HUDEP-2 (cell line): ENCODE results near the gene RNU2-63P.
"Not testable (repeated sequence)": the region's sequence is repeated elsewhere in the genome, so short reads cannot be mapped to it uniquely, and the experiment has no call there.

ENCODE experiments used
- DNase-seq, 76 experiments: peaks; one replicate each; lab custom pipeline; 2025; ENCODE audit not compliant: unreplicated experiment in 76 of 76; lab: John Stamatoyannopoulos, UW

RNU2-63P gene

DNA sequence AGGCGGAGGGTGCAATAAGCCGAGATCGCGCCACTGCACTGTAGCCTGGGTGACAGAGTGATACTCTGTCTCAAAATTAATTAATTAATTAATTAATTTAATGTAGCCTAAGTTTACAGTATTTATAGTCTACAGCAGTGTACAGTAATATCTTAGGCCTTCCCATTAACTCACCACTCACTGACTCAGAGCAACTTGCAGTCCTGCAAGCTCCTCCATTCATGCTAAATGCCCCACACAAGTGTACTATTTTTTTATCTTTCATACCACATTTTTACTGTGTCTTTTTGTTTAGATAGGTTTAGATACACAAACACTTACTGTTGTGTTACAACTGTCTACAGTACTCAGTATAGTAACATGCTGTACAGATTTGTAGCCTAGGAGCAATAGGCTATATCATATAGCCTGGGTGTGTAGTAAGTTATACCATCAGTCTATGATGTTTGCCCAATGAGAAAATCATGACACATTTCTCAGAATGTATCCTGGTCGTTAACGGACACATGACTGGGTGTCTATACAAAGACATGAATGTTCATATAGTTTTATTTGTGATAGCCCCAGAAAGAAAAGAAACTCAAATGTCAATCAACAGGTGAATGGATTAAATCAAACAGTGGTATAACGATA lies 15.8 kb upstream of the RNU2-63P start:
- no peak for DNase-seq

GRCh38 chr2:88028931-88029330 lies 12.6 kb upstream of the RNU2-63P start:
- DNase-seq = no peak

DNA sequence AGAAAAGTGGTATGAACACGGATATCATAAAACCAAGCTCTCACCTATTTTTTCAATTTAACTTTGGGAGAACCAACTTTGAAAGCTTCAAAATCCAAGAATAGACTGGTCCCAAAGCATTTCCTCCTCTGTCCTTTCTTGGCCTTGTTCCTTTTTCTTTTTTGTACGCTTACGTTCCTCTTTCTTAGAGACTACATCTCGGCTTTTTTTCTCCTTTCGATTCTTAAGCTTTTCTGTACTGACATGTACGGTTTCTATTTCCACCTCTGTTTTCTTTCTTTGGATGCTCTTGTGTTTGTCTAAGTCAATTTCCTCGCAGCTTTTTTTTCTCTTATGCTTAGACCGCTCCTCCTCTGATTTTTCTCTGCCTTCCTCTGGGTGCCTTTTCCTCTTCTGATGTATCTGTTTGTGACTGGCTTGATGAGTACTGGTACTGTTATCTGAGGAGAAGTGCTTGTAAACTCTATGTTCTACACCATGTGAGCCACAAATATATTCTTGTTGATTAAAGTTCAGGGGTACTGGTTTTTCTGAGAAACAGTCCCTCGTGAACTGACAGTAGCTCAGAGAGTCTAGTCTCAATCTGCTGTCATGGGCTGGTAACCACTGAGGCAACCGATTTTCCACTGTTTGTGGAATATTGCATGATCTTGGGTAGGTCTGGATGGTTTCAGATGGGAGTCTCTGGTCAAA lies 11.5 kb upstream of the RNU2-63P start:
- no peak for DNase-seq

GRCh38 chr2:88024509-88024908 lies 8.2 kb upstream of the RNU2-63P start:
- no peak for DNase-seq

GRCh38 chr2:88022669-88022921 lies 6.2 kb upstream of the RNU2-63P start:
- DNase-seq = peak in 1 of 76 experiments; percentile 3

DNA sequence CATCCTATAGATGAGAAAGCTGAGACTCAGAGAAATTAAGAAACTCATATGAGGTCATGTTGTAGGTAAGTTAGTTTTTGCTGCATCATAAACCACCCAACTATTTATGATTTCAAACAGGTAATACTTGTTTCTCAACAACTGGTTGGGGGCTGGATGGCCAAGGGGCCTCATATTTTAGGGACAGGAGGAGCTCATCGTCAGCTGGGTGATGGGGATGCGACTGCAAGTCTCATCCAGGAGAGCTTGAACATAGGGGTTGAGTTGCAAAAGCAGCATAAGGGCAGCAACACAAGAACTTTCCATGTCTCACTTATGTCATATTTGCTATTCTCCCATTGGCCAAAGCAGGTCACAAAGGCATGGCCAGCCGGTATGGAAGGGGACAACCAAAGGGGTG lies 3.6 kb upstream of the RNU2-63P start:
- DNase-seq = no peak

- no peak for DNase-seq
Measured at GRCh38 chr2:88018909-88019308, 2.6 kb upstream of the RNU2-63P start.

DNA sequence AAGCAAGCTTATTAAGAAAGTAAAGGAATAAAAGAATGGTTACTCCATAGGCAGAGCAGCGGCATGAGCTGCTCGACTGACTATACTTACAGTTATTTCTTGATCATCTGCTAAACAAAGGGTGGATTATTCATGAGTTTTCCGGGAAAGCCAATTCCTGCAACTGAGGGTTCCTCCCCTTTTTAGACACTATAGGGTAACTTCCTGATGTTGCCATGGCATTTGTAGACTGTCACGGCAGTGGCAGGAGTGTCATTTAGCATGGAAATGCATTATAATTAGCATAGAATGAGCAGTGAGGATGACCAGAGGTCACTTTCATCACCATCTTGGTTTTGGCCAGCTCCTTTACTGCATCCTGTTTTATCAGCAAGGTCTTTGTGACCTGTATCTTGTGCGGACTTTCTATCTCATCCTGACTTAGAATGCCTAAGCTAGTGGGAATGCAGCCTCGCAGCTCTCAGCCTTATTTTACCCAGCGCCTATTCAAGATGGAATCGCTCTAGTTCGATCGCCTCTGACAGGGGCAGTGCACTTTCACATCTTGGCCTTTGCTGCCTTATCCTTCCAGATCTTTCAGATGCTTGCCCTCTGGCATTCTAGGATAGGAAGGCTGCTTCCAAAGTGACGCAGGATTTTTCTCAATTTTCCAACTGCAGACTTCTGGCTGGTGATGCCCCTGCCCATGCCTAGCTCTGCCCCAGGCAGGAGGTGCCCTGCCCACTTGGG lies 1.9 kb upstream of the RNU2-63P start:
- peak in 1 of 76 experiments; percentile 0 for DNase-seq

GRCh38 chr2:88017780-88018038 lies 1.4 kb upstream of the RNU2-63P start:
- DNase-seq = not testable (repeated sequence)

DNA sequence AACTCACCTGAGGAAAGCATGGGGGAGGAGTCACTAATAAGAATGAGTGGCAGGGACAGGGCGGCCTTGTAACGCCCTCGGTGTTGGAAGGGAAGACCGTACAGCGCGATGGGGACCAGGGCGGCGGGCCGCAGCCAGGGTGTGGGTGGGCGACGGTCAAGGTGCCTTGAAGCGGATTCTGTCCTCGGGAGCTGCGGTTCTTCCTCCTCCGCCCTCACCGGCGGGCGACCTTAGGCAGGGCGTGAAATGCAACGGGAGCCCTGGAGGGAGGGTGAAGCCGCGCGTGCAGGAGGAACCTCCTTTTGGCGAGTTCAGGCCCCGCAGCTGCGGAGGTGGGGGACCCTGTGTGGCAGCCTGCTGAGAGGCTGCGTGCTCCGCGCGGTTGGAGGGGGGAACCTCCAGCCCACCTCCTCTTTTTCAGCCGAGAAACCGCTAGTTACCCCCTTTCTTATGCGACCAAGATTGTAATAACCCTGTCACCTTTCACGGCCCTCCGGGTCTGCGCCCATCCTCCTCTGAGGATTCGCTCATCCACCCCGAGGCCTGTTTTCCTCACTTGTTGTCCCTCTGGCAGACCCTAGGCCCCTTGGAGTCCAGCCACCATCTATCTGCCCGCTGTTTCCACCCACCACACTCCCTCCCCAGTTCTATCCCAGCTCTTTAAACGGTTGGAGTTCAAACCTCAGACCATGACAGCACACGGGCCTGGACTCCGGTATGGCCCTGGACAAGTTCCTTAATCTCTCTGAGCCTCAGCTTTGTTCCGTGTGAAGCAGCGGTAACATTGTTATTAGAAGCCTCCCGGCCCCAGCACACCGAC lies 823 bp upstream of the RNU2-63P start:
- peak in 46 of 76 experiments; percentile 18 to 88 (median 56) for DNase-seq

GRCh38 chr2:88011011-88011410 lies 5.3 kb downstream of the RNU2-63P start:
- no peak for DNase-seq

DNA sequence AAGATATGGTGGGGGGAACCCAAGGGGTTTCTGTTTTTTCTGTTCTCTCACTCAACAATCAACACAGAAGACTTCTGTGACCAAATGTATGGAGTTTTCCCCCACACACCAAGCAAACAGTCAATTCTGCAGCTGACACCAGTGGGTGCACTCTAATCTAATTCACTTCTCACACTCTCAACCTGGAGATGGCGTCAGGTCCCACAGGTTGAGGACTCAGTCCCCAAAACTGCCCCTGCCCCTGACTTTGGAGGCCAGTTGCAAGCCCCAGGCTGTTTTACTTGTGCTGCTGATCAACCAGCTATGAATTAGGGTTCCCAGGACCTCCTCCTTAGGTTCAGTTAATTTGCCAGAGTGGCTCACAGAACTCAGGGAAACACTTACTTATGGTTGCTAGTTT lies 6.2 kb downstream of the RNU2-63P start:
- no peak for DNase-seq

GRCh38 chr2:88006912-88007439 lies 9.4 kb downstream of the RNU2-63P start:
- no peak for DNase-seq

DNA sequence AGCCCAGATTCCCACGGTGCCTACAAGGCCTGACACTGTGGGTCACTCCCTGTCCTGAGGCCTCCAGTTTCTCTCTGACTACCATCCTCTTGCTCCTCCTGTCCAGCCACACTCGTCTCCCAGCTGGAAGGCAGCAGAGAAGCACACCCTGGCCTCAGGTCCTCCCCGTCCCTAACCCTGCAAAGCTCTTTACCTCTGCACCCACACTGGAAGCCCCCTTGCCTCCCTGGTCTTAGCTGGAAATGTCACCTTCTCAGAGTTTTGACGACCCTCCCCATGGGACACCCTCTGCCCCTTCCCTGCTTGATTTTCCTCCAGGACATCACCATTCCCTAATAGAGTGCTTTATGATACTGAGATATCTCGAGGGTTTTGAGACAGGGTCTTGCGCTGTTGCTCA lies 10.6 kb downstream of the RNU2-63P start:
- no peak for DNase-seq

GRCh38 chr2:88003074-88003755 lies 13.1 kb downstream of the RNU2-63P start:
- DNase-seq = no peak

DNA sequence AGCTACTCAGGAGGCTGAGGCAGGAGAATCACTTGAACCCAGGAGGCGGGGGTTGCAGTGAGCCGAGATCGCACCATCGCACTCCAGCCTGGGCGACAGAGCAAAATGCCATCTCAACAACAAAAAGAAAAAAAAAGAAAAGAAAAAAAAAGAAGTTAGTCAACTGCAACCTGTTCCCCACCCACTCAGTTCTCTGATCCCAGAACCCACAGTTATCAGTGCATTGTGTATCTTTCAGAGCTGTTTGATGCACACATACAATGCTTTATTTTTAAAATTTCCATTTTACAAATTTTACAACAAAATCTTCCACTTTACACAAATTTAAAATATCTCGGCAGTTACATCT lies 14.0 kb downstream of the RNU2-63P start:
- no peak for DNase-seq

- not testable (repeated sequence) for DNase-seq
Measured at GRCh38 chr2:88000474-88000873, 15.9 kb downstream of the RNU2-63P start.

DNA sequence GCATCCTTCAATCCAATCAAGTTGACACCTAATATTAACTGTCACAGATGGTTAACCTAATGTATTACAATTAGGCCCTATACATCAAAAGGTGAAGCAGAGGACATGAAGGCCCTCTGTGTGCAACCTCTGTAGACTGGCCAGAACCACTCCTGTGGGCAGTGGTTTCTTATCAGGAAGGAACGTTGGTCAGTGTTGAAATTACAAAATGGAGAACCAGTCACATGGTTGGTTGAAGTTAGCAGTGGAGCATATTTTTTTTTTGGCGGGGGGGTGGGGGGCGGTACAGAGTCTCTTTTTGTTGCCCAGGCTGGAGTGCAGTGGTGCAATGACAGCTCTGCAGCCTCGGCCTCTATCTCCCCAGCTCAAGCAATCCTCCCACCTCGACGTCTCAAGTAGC lies 19.8 kb downstream of the RNU2-63P start:
- DNase-seq = no peak

DNA sequence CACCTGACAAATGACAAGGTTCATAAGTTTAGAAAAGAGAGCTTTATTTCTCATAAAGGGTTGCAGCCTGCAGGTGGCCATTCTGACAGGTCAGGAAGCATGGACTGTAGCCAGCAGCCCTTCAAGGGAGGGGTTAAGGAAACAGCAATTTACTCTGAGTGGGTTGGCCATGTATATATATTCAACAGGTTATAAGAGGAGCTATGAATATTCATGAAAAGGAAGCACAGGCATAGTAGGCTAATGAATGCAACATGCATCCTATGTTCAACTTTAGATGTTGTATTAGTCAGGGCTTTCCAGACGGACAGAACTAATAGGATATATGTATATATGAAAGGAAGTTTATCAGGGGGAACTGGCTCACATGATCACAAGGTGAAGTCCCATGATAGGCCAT lies 20.6 kb downstream of the RNU2-63P start:
- no peak for DNase-seq

DNA sequence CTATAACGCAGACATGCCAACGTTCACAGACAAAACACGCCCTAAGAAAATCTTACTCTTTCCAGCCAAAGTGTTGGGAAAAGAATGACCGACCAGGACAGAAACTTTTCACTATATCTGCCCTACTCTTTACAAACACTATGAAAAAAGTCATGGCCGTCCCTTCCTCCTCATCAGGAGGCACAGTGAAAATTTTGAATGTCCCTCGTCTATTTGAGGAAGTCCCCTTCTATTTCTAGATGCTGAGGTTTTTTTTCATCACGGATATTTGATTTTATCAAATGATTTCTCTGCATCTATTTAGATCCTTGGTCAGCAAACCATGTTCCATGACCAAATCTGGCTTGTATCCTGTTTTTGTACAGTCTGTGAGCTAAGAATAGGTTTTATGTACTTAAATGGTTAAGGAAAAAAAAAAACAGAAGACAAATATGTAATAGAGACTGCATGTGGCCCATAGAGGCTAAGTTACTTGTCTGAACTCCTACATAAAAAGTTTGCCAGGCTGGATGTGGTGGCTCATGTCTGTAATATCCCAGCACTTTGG lies 22.0 kb downstream of the RNU2-63P start:
- DNase-seq = not testable (repeated sequence)

DNA sequence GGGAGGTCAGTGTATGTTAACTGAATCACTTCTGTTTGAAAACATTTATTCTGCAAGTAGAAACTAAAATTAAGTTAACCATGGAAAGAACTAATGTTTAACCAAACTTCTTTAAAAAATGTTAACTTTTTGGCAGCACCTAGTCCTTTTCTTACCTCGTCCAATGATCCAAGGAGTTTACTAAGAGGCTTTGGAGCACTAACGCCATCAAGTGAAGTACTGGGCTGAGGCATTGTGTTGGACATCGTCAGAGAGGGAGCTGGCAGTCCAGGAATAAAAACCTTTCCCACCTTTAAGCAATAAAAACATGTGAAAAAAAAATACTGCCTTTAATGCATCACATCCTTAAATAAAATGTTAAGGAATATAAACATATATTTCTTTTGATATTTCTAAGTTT lies 23.8 kb downstream of the RNU2-63P start:
- DNase-seq = not testable (repeated sequence)
